IPS-NIHi7 (cell line): Measurements from ENCODE around the gene ZSWIM5.
"Not testable (repeated sequence)": the region's sequence is repeated elsewhere in the genome, so short reads cannot be mapped to it uniquely, and the experiment has no call there.

ENCODE experiments used
- DNase-seq: peaks from one replicate; pipeline ENCODE4 v3.0.0; 2012; ENCODE audit warnings: mixed read lengths; ENCODE audit errors: extremely low spot score

ZSWIM5 gene

GRCh38 chr1:45004281-45004920, 202.0 kb downstream of the ZSWIM5 start:
- no peak for DNase-seq

- no peak for DNase-seq
Measured at GRCh38 chr1:45003741-45004140, 202.7 kb downstream of the ZSWIM5 start.

- no peak for DNase-seq
Measured at GRCh38 chr1:45002650-45003645, 203.5 kb downstream of the ZSWIM5 start.

DNA sequence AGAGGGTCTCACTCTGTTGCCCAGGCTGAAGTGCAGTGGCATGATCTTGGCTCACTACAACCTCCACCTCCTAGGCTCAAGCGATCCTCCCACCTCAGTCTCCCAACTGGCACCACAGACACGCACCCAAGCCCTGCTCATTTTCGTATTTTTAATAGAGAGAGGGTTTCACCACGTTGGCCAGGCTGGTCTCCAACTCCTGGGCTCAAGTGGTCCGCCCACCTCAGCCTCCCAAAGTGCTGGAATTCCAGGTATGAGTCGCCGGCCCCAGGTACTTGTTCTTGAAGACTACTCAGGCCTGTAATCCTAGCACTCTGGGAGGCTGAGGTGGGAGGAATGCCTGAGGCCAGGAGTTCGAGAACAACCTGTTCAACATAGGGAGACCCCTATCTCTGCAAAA, 204.8 kb downstream of the ZSWIM5 start:
- not testable (repeated sequence) for DNase-seq

DNA sequence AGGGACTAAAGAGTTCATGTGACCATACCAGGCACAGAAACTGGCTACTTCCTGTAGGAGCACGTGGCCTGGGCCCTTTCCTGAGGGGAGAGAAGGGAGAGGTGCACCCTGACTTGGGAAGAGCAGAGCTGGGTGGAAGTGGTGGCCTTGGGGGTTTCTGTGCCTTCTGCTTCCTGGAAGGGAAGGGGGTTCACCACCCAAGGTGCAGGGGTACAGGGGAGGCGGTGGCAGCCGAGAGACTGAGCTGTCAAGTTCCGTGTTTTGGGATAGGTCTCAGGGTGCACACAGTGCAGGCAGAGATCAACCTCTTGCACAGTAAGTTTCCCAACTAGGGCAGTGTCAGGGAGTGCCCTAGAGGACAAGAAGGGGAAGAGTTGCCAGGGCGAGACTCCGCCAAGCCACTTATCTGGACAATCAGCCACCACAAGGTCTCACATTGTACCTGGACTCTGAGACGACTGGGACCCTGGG, 205.4 kb downstream of the ZSWIM5 start:
- DNase-seq: no peak

DNA sequence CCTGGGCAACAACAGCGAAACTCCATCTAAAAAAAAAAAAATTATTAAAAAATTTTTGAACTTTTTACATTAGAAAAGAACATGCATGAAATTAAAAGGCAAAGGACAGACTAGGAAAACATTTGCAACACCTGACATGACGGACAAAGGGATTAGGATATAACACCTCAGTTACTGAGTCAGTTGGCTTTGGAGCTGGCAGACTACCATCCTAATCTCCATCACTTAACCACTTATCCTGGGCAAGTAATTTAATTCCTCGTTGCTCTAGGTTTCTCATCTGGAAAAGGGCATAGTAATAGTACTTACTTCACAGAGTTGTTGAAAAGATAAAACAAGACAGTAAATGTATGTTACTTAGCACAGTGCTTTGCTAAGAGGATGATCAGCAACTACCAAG, 207.2 kb downstream of the ZSWIM5 start:
- no peak for DNase-seq

GRCh38 chr1:44995467-44996238, 210.8 kb downstream of the ZSWIM5 start:
- DNase-seq: no peak

DNA sequence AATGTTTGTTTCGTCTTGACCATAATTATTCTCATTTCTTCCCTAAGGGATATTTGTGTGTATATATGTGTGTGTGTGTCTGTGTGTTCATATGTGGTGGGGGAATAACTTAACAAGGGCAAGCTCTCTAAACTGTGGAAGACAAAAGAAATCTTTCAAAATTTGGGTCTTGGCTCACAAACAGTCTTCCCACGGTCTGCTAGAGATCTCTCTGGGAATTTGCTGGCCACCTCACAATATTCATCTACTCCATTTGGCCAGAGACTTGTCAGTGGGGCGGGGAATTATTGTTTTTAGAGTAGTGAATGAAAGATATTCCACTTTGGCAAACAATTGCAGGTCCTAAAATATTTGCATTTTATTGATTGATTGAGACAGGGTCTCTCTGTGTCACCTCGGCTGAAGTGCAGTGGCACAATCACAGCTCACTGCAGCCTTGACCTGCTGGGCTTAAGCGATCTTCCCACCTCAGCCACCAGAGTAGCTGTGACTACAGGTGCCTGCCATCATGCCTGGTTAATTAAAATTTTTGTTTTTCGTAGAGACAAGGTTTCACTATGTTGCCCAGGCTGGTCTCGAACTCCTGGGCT, 212.0 kb downstream of the ZSWIM5 start:
- DNase-seq: no peak

DNA sequence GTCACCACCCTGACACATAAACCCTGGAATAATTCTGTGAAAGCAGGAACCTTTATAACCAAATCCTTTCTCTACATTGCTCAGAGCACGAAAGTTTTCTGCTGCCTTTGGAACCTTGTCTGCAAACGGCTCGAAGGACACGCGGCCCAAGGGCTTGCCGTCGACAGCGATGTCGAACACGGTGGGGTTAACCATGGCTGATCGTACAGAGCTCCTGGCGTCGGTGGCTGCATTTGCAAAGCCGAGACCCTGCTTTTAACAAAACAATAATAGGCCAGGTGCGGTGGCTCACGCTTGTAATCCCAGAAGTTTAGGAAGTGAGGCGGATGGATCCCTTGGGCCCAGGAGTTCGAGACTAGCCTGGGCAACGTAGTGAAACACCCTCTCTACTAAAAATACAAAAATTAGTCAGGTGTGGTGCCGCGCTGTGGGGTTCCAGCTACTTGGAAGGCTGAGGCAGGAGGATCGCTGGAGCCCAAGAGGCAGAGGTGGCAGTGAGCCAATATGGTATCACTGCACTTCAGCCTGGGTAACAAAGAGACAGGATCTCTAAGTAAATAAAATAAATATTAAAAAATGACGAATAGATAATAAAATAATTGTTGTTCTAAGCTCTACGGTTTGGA, 217.8 kb downstream of the ZSWIM5 start:
- no peak for DNase-seq

DNA sequence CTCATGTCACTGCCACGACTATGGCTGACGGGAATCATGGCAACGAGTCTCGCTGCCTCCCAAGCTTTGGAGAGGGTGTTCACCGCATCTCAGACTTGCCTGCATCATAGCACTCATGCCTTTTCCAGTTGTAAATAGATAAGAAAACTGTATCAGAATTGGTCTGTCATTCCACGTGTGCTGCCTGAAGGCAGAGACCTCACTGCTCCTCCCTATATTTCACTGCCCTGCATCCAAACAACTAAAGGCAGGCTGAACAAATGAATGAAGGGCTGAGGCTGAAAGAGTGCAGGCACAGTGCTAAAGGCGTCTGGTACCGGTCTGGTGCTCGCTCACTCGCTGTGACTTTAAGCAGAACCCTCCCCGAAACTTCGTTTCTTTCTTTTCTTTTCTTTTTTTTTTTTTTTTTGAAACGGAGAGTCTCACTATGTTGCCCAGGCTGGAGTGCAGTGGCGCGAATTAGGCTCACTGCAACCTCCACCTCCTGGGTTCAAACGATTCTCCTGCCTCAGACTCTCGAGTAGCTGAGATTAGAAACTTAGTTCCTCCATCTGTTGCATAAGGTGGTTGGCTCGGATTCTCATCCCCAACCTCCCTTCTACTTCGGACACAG, 220.6 kb downstream of the ZSWIM5 start:
- no peak for DNase-seq

DNA sequence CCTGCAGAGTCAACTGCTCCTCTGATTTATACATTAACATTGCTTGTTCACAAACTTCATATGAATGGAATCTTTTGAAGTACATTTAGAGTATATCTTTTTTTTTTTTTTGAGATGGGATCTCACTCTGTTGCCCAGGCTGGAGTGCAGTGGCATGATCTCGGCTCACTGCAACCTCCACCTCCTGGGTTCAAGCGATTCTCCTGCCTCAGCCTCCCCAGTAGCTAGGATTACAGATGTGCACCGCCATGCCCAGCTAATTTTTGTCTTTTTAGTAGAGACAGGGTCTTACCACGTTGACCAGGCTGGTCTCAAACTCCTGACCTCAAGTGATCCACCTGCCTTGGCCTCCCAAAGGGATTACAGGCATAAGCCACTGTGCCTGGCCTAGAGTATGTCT, 229.0 kb downstream of the ZSWIM5 start:
- not testable (repeated sequence) for DNase-seq

DNA sequence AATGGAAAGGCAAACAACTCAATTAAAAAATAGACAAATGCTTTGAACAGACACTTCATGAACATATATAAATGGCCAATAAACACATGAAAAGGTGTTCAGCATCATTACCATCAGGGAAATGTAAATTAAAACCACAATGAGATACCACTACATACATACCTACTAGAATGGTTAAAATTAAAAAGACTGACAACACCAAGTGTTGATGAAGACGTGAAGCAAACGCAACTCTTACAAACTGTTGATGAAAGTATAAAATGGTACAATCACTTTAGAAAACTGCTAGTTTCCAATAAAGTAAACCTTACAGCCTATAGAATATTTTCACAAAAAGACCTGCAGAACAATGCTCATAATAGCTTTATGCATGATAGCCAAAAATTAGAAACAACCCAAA, 230.2 kb downstream of the ZSWIM5 start:
- no peak for DNase-seq

DNA sequence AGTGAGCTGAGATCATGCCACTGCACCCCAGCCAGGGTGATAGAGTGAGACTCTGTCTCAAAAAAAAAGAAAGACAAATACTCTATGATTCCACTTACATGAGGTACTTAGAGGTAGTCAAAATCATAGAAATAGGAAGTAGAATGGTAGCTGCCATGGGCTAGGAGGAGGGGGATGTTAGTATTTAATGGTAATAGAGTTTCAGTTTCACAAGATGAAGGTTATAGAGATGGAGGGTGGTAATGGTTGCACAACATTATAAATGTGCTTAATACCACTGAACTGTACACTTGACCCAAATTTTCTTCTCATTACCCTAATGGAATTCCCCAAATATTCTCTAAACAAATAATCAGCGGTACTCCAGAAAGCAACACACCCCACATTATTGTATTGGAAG, 232.8 kb downstream of the ZSWIM5 start:
- no peak for DNase-seq

DNA sequence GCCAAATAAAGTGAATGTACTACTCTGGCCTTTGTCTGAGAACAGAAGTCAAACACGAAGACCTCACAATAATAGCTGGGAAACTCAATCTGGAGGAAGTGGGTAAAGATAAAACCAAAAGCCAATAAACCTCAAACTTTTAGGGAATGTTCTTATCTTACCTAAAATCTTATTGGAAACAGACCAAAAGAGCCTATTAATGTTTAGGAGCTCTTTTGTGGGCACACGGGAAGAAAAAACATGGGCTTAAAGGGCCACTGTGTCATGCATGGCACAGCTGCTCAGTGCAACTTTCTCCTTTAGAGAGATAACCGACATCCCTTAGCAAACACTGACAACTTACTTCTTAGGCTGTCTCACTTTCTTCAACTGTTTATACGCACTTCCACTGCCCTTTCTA, 236.1 kb downstream of the ZSWIM5 start:
- no peak for DNase-seq
